ENCODE measurements around the gene UTP25. TPM values are rescaled to one million over a fixed set of nuclear protein-coding genes. Genes with fewer than 3 reads are reported as not detected.

Gene UTP25
- polyA plus RNA-seq (2013, experiment 1 of 2): 5.8 TPM
- 5.3 TPM for polyA plus RNA-seq (2013, experiment 2 of 2)

GRCh38 chr1:209827384-209828262 lies at the start of gene UTP25:
TSS of gene UTP25 (plus strand) at chr1:209827972. CDS start at chr1:209828064, 92 bp downstream.
- WGBS, 2 experiments (ENCODE audit: insufficient coverage in 2 of 2): 1 to 24% methylated on average over 25 to 43 of the region's 51 CpGs
- H3K9me3 ChIP-seq (ENCODE audit: control insufficient read depth, low read length): no peaks in the 10 kb centered on the region
- no peaks in the 10 kb centered on the region for H3K4me1 ChIP-seq (ENCODE audit: control insufficient read depth, insufficient read depth, low read length, poor library complexity, severe bottlenecking)
- H3K27ac ChIP-seq (ENCODE audit: low read depth, low read length, severe bottlenecking): peak within 1 kb of the TSS; percentile 32
- peaks cover 22% of the 10 kb centered on the region for H3K36me3 ChIP-seq (ENCODE audit: control insufficient read depth, insufficient read depth, low read length)
- peak within 1 kb of the TSS; percentile 74 for H3K4me3 ChIP-seq (ENCODE audit: extremely low read depth, insufficient read depth, low read length, poor library complexity, severe bottlenecking)

- Histone ChIP-seq H3K27ac (ENCODE audit: low read depth, low read length, severe bottlenecking) (no peak overlapping the region), H3K9me3 (ENCODE audit: control insufficient read depth, low read length) (no peaks in the 10 kb centered on the region), H3K4me3 (ENCODE audit: extremely low read depth, insufficient read depth, low read length, poor library complexity, severe bottlenecking) (no peak overlapping the region), H3K4me1 (ENCODE audit: control insufficient read depth, insufficient read depth, low read length, poor library complexity, severe bottlenecking) (peaks cover 8% of the 10 kb centered on the region), H3K36me3 (ENCODE audit: control insufficient read depth, insufficient read depth, low read length) (peaks cover 13% of the 10 kb centered on the region)
- WGBS, 2 experiments (ENCODE audit: insufficient coverage in 2 of 2): 82 to 90% methylated on average over 1 of the region's 1 CpG
Observed at GRCh38 chr1:209778102-209778501, 49.7 kb upstream of the UTP25 start.

GRCh38 chr1:209780268-209780667 lies 47.5 kb upstream of the UTP25 start:
- peaks cover 13% of the 10 kb centered on the region for H3K36me3 ChIP-seq (ENCODE audit: control insufficient read depth, insufficient read depth, low read length)
- H3K9me3 ChIP-seq (ENCODE audit: control insufficient read depth, low read length): peaks cover 6% of the 10 kb centered on the region
- H3K4me1 ChIP-seq (ENCODE audit: control insufficient read depth, insufficient read depth, low read length, poor library complexity, severe bottlenecking): peaks cover 5% of the 10 kb centered on the region
- 73 to 78% methylated on average over 3 to 4 of the region's 4 CpGs for WGBS, 2 experiments (ENCODE audit: insufficient coverage in 2 of 2)
- H3K4me3 ChIP-seq (ENCODE audit: extremely low read depth, insufficient read depth, low read length, poor library complexity, severe bottlenecking): no peak overlapping the region
- H3K27ac ChIP-seq (ENCODE audit: low read depth, low read length, severe bottlenecking): no peak overlapping the region

- H3K27ac ChIP-seq (ENCODE audit: low read depth, low read length, severe bottlenecking): no peak overlapping the region
- 87 to 93% methylated on average over 6 of the region's 6 CpGs for WGBS, 2 experiments (ENCODE audit: insufficient coverage in 2 of 2)
- H3K4me1 ChIP-seq (ENCODE audit: control insufficient read depth, insufficient read depth, low read length, poor library complexity, severe bottlenecking): peaks cover 5% of the 10 kb centered on the region
- H3K36me3 ChIP-seq (ENCODE audit: control insufficient read depth, insufficient read depth, low read length): peaks cover 13% of the 10 kb centered on the region
- H3K9me3 ChIP-seq (ENCODE audit: control insufficient read depth, low read length): peaks cover 6% of the 10 kb centered on the region
- peak overlapping the region; percentile 61 for H3K4me3 ChIP-seq (ENCODE audit: extremely low read depth, insufficient read depth, low read length, poor library complexity, severe bottlenecking)
Observed at GRCh38 chr1:209783386-209783785, 44.4 kb upstream of the UTP25 start.

DNA sequence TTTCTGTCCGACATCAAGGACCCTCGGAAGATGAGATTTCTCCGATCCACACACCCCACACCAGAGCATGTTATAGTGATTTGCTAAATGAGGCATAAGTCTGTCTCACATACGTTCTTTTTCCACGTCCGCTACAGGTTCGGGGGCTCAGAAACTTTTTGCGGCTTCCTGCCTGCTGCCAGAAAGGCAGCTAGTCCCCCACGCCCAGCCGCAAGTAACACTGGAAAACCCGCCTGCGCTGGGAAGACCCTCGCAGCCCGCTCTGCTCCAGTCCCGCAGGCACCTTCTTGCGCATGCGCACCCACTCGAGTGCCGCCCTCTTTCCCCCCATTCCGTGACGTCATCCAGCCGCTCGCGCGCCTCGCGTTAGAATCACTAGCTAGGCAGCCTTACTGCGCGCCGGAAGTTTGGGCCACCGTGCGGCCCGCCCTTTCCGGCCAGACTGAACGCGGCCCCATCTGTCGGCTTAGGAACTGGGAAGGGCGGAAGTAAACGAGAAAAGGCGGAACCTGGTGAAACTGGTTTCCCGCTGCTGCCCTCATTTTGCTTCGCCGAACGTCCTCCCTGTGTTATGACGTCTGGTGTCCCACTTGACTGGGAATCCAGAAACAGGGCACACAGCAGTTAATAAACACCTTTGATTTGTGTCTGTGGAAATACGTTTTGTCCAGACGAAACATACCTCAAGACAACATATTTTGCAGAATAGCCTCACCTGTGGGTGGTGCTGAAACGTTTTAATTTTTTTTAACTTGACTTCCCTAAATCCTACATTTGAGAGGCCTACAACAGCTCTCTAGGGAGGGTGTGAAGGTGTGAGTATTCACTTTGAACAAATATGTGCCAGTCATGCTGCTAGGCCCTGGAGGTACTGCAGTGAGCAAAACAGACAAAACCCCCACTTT lies 43.3 kb upstream of the UTP25 start, which contains the start of gene C1orf74:
TSS of gene C1orf74 (minus strand) at position 295 of the 905 bp plus-strand sequence. CDS start 925 bp downstream, outside the sequence.
- WGBS, 2 experiments (ENCODE audit: insufficient coverage in 2 of 2): 2 to 3% methylated on average over 32 to 42 of the region's 48 CpGs

GRCh38 chr1:209785592-209785991 lies 42.2 kb upstream of the UTP25 start:
- WGBS, 2 experiments (ENCODE audit: insufficient coverage in 2 of 2): 100% methylated on average over 3 of the region's 4 CpGs; no CpG with 5 or more reads in 1 of the 2 experiments
- Histone ChIP-seq H3K27ac (ENCODE audit: low read depth, low read length, severe bottlenecking) (no peak overlapping the region), H3K9me3 (ENCODE audit: control insufficient read depth, low read length) (peaks cover 6% of the 10 kb centered on the region), H3K4me3 (ENCODE audit: extremely low read depth, insufficient read depth, low read length, poor library complexity, severe bottlenecking) (no peak overlapping the region), H3K36me3 (ENCODE audit: control insufficient read depth, insufficient read depth, low read length) (peaks cover 13% of the 10 kb centered on the region), H3K4me1 (ENCODE audit: control insufficient read depth, insufficient read depth, low read length, poor library complexity, severe bottlenecking) (peaks cover 8% of the 10 kb centered on the region)

More for the DNA sequence above, 43.3 kb upstream of the UTP25 start, which contains the start of gene C1orf74:
- H3K4me1 ChIP-seq (ENCODE audit: control insufficient read depth, insufficient read depth, low read length, poor library complexity, severe bottlenecking): peaks cover 5% of the 10 kb centered on the region
- peak within 1 kb of the TSS; percentile 64 for H3K27ac ChIP-seq (ENCODE audit: low read depth, low read length, severe bottlenecking)
- H3K4me3 ChIP-seq (ENCODE audit: extremely low read depth, insufficient read depth, low read length, poor library complexity, severe bottlenecking): peak within 1 kb of the TSS; percentile 61
- H3K9me3 ChIP-seq (ENCODE audit: control insufficient read depth, low read length): peaks cover 6% of the 10 kb centered on the region
- H3K36me3 ChIP-seq (ENCODE audit: control insufficient read depth, insufficient read depth, low read length): peaks cover 13% of the 10 kb centered on the region

- H3K4me1 ChIP-seq (ENCODE audit: control insufficient read depth, insufficient read depth, low read length, poor library complexity, severe bottlenecking): peaks cover 10% of the 10 kb centered on the region
- H3K27ac ChIP-seq (ENCODE audit: low read depth, low read length, severe bottlenecking): no peak overlapping the region
- peaks cover 6% of the 10 kb centered on the region for H3K9me3 ChIP-seq (ENCODE audit: control insufficient read depth, low read length)
- peaks cover 12% of the 10 kb centered on the region for H3K36me3 ChIP-seq (ENCODE audit: control insufficient read depth, insufficient read depth, low read length)
- H3K4me3 ChIP-seq (ENCODE audit: extremely low read depth, insufficient read depth, low read length, poor library complexity, severe bottlenecking): no peak overlapping the region
- 50 to 63% methylated on average over 2 to 4 of the region's 4 CpGs for WGBS, 2 experiments (ENCODE audit: insufficient coverage in 2 of 2)
Observed at GRCh38 chr1:209786146-209786545, 41.6 kb upstream of the UTP25 start.

DNA sequence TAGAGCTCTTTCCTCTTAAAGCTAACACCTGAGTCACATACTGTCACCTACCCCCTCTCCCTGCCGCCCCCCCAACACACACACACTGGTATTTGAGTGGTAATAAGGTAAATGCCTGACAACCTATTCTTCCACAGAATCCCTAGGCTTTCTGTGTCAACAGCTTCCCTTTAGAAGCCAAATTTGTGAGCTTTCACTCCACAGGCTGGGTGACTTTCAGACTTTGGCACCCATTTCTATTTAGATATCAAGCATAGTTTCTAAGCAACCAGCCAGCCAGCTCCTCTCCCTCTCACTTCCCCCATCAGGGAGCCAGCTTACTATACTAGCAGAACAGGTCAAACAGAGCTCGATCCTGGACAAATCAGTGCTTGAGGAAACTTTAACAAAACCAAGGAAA lies 40.2 kb upstream of the UTP25 start:
- Histone ChIP-seq H3K4me1 (ENCODE audit: control insufficient read depth, insufficient read depth, low read length, poor library complexity, severe bottlenecking) (peaks cover 10% of the 10 kb centered on the region), H3K36me3 (ENCODE audit: control insufficient read depth, insufficient read depth, low read length) (peaks cover 6% of the 10 kb centered on the region), H3K27ac (ENCODE audit: low read depth, low read length, severe bottlenecking) (no peak overlapping the region), H3K4me3 (ENCODE audit: extremely low read depth, insufficient read depth, low read length, poor library complexity, severe bottlenecking) (no peak overlapping the region), H3K9me3 (ENCODE audit: control insufficient read depth, low read length) (peaks cover 6% of the 10 kb centered on the region)
- WGBS, 2 experiments (ENCODE audit: insufficient coverage in 2 of 2): 67% methylated on average over 1 of the region's 2 CpGs; no CpG with 5 or more reads in 1 of the 2 experiments

GRCh38 chr1:209789245-209789644 lies 38.5 kb upstream of the UTP25 start:
- WGBS, 2 experiments (ENCODE audit: insufficient coverage in 2 of 2): no CpG with 5 or more reads among the region's 1 CpG
- no peak overlapping the region for H3K4me3 ChIP-seq (ENCODE audit: extremely low read depth, insufficient read depth, low read length, poor library complexity, severe bottlenecking)
- peaks cover 6% of the 10 kb centered on the region for H3K4me1 ChIP-seq (ENCODE audit: control insufficient read depth, insufficient read depth, low read length, poor library complexity, severe bottlenecking)
- H3K27ac ChIP-seq (ENCODE audit: low read depth, low read length, severe bottlenecking): no peak overlapping the region
- peaks cover 6% of the 10 kb centered on the region for H3K9me3 ChIP-seq (ENCODE audit: control insufficient read depth, low read length)
- no peaks in the 10 kb centered on the region for H3K36me3 ChIP-seq (ENCODE audit: control insufficient read depth, insufficient read depth, low read length)
